ENCODE results near the gene RGS11.
"Not testable (repeated sequence)": the region's sequence is repeated elsewhere in the genome, so short reads cannot be mapped to it uniquely, and the experiment has no call there.

Gene RGS11

DNA sequence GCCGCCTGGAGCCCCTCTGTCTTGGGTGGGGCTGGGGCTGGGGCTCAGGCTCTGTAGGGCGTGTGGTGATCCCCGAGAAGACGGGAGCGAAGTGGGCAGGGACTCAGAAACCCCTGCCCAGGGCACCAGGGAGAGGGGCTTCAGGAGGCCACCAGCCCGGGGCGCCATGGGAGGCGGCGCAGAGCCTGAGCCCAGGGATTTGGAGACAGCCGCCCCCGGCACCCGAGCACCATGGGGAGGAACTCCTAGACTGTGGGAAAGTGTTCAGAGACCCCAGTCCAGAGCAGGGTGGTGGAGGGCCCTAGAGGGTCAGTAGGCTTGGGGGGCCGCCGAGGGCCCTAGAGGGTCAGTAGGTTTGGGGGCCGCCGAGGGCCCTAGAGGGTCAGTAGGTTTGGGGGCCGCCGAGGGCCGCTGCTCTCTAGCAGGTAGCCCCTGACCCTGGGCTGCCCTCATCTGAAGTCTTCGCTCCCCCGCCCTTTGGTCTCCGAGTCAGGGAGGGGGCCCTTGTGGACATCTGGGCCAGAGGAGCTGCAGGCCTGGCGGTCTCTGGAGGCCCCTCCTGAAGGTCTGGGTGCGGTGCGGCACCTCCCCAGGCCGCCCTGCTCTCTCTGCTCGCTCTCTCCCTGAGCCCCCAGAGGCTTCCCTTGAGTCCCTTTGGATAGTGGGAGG is 5.4 kb upstream of the RGS11 start:
- no peak for DNase-seq (ENCODE audit: low read depth, low spot score)

DNA sequence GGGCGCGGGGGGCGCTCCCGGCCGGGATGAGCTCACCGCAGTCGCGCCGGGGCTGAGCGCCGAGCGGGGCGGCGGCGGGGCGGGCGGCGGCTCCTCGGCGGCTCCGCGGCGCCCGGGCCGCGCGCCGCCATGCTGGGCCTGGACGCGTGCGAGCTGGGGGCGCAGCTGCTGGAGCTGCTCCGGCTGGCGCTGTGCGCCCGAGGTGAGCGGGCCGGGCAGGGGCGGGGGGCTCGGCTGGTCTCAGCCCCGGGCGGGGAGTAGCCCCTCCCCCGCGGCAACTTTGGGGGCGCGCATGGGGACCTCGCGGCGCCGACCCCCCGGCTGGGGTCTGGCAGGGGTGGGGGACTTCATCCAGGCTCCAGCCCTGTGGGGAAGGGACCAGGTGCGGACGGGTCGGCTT is 4.8 kb upstream of the RGS11 start, which contains the start of gene ARHGDIG:
TSS of gene ARHGDIG (plus strand) at position 40 of the 400 bp plus-strand sequence. CDS start at position 130, 90 bp downstream.
- no peak for DNase-seq (ENCODE audit: low read depth, low spot score)

DNA sequence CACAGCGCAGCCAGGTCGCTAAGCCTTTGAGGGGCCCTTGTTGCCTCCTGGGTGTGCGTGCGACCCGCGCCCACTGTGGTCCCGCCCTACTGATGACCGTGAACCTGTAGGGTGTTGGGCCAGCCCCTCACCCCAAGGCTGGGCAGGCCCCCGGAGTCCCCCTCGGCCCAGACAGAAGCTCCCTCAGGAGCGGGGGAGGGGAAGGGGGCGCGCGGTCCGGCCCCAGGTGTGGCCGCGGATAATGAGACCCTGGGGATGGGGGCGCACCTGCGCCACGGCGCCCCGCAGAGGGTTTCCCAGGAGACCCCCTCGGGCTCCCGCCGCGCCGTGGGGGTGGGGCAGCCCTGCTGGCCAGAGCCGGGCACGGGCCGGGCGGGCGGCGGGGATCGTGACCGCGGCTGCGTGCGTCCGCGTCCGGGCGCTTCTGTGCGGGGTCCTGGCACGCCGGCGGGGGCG is 4.3 kb upstream of the RGS11 start:
- no peak for DNase-seq (ENCODE audit: low read depth, low spot score)

DNA sequence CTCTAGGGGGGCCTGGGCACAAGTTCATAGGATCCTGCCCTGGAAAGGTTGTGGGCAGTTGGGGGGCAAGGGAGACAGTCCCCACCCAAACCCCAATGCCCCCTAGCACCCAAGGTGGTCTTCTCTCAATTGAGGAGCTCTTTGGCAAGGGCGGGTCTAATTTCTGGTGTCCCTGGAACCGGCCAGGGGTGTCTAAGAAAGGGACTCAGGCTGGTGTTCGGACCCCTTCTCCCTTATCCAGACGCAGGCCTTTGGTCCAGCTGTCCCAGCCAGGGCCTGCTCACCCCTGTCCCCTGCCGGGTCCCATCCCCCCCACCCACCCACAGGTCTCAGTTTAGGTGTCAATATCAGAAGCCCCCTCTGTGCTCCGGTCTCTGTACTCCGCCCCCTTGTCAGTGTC is 3.8 kb upstream of the RGS11 start:
- no peak for DNase-seq (ENCODE audit: low read depth, low spot score)

DNA sequence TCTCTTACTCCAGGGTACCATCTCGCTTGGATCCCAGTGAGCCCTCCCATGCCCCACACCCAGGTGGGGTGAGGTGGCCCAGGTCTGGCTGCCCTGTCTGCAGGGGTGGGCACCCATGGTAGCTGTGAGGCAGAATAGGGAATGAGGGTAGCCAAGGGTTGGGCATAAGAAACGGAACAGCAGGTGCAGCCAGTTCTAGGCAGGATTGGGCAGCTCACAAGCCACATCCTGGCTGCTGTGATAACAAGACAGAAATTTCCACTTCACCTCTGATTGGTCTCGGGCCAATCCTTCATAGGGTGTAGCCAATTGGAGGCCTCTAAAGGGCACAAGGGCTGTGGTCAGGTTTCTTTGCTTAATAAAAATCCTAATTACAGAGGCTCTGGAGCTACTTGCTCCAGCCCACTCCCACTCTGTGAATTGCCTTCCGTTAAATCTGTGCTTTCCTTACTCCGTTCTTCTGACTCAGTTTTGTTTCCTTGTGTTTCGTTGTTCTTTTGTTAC is 3.2 kb upstream of the RGS11 start:
- DNase-seq (ENCODE audit: low read depth, low spot score) = no peak

DNA sequence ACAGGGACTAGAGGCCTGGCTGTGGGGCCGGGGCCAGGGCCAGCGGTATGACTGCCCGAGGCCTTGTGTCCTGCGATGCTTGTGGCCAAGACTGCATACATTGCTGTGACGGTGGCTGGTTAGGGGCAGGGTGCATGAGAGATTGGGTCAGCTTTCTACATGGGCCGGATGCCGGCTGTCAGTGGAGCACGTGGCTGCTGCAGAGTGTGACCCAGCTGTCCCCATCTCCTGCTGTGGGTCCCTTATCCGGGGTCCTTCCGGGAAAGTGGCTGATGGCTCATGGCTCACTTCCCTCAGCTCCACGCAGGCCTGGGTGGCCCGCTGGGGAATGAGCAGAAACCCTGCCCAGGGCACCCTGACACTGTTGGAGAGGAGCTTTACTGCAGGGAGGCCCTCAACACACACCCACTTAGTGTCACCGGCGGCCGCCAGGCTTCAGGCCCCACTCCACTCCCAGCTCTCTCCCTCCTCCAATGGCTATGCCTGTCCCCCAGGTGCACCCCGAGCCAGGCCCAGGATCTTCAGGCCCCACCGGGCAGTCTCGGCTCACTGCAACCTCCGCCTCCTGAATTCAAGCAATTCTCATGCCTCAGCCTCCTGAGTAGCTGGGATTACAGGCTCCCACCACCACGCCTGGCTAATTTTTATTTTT is 808 bp upstream of the RGS11 start:
- no peak for DNase-seq (ENCODE audit: low read depth, low spot score)

DNA sequence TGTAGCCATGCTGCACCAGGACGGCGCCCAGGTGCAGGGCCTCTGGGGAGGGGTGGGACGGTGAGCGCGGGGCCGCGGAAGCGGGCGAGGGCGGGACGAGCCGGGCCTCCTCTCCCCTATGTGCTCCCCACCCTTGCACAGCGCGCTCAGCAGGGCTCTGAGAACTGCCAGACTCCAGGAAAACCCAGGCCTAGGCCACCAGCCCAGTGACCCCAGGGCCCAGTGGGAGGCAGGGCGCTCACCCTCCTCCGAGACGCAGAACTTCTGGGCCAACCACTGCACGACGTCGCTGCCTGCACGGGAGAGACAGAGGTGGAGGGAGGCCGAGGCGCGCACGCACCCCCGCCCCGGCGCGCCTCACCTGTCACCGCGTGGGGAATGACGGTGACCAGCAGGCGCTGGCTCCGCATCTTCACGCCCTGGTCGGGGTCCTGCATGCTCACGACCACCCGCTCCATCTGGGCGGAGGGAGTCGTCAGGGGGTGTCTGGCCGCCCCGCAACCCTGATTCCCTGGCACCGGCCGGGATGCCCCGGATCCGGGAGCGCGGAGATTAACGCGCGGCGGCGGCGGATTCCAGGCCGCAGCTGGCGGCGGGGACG is 603 bp downstream of the RGS11 start:
- DNase-seq (ENCODE audit: low read depth, low spot score) = no peak

DNA sequence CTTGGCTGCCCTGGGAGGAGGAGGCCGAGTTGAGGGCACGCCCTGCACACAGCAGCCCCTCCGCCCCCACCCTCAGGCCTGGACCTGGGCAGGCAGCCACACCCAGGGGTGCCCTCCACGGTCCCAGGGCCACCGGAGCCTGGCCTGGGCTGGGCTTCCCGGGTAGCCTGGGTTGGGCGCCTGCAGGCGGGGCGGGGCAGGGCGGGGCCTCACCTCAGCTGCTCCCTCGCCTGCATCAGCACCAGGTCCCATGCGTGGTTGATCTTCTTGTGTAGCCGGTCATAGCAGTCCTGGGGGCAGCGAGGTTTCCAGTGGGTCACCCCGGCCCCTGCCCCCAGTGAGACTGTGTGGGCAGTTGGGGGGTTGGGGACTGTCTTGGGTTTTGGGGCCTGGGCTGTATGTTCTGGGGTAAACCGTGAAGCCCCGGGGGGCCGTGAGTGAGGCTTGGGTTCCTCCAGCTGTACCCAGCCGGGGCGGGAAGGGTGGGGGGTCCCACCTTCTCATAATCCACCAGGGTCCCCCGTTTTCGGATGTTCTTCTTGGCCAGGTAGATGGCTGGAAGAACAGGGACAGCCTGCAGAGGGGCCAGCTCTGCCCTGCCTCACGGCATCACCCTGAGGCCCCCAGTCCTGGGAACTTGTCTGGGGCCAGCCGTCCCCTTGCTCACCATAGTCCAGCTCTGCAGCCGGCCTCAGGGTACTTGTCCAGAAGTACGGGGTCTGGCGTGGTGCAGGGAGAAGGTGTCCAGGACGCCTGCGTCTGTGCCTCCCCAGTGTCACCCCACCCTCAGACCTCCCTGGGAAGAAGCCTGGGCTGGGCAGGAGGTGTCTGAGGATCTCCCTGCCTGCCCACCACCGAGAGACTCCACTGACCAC is 2.0 kb downstream of the RGS11 start:
- no peak for DNase-seq (ENCODE audit: low read depth, low spot score)

DNA sequence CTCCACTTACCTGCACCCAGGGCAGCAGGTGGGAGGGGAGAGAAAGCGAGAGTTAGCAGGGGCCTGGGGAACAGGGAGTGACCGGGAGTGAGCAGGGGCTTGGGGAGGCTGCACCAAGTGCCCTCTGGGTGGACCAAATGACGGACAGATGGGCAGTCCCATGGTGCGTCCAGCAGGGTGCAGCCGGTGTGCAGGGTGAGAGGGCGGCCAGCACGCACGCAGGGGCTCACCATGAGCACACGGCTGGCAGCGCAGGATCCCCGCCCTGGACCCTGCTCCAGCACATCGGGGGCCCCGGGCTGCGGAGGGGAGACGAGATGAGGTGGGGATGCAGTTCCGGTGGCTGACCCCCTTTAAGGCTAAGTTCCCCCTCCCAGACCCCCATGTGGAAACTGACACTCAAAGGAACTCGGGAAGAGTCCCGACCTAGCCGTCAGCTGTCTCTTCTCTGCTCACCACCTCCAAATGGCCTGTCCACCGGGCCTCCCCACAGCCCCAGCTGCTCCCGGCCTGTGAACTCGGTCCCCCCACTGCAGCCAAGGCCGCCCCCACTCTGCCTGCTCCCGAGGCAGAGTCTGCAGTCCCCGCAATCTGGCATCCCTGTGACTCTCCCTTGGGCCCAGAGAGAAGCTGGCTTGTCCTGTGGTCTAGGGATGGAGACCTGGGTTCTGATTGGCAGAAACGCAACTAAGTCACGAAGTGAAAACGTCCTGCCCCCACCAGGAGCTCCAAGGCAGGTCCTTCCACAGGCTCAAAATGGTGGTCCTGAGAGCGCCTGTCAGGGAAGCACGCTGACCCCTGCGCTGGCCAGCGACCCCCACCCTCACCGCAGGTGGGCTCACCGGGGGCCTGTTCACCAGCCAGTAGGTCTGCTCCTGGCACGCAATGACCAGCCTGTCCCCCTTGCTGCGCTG is 2.9 kb downstream of the RGS11 start:
- DNase-seq (ENCODE audit: low read depth, low spot score) = no peak

DNA sequence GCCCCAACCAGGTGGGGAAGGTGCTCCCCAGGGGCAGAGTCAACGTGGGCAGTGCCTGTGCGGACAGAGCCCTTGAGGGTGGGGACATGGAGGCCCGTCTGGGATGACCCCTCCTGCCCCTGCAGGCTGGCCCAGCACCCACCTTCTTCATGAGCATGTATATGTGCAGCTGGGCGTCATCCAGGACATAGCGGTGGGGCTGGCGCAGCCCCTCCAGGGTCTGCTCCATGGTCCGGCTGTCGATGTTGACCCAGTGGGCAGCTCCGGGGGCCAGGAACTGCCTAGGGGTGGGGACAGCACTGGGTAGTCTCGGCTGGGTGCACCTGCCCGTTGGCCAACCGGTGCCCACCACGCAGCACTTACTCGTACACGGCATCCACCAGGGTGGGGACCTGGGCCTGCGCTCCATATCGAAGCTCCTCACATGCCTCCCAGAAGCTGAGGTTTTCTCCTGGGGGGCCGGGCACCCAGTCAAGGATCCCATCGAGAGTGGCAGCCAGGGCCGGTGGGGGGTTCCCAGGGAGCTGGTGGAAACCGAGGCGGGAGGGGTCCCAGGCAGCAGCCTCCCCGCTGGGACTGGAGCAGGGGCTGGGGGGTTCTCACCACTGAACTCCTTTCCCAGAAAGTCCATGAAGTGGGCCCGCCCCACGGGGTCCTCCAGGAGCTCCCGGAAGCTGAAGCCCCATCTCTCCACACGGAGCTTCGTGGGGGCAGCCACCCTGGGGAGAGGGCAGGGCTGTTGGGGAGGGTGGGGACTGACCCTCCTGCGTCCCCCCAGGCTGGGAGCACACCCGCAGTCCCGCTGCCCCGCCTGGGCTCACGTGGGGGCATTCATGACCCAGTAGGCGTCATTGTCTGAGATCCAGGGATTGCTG is 5.1 kb downstream of the RGS11 start:
- no peak for DNase-seq (ENCODE audit: low read depth, low spot score)

DNA sequence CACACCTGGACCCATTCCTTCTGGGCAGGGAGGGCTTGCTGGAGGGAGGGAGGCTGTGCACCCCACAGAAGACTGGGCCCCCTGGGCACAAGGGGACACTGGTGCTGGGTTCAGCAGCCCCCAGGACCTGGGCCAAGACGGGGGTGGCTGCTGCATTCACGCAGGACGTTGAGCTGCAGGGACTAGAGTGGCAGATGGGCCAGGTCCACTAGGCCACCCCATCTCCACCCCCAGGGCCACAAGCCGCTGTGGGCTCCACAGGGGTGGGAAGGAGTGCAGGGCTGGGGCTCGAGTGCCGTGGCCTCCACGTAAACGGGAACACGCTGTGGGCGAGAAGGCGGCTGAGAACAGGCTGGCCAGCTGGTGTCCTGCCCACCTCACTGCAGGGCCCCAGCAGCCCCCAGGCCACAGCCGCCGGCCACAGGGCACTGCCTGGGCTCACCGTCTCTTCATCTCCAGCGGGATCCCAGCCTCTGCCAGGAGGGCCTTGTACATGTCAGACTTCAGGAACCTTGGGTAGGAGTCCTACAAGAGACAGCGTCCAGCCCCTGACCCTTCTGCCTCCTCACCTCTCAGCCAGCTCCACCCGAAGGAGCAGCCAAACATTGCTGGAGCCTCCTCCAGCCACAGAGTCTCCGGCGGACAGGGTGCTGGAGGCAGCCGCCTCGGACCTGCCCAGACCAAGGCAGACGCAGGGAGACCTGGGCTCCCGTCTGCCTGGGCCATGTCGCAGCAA is 6.5 kb downstream of the RGS11 start:
- no peak for DNase-seq (ENCODE audit: low read depth, low spot score)

DNA sequence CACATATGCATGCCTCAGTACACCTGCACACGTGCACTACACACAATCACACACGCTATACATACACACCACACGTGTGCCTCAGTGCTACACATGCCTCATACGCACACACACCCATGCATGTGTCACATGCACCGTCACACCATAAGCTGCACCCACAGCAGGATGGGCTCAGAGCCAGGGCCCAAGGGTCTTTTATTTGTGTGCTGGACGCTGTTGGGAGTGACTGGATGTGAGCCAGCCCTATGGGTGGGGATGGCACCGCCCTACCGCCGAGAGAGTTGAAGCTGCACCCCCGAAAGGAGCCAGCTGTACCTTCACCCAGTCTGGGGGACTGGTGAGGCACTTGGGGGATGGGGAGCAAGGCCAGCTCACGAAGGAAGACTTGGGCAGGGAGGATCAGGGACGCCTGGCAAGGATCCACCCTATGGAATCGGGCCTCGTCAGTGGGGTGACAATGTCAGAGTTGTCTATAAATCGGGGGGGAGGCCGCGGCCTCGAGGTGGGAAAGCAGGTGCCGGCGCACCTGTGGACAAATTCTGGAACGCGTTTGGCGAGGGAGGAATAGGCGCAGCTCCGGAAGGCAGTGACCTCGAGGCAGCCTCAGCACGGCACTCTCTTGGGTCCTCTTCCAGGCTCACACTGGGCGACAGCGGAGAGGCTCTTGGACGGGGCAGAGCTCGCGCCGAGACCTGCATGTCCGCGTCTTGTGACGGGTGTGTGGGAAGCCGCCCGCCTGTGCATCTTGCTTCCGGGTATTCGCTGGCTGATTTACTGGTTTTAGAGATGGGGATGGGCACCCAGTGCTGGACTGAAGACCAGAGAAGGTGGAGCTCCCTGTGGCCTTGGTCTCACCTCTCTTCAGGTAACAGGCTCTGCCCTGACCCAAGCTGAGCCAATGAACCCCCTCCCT is 7.3 kb downstream of the RGS11 start:
- no peak for DNase-seq (ENCODE audit: low read depth, low spot score)

DNA sequence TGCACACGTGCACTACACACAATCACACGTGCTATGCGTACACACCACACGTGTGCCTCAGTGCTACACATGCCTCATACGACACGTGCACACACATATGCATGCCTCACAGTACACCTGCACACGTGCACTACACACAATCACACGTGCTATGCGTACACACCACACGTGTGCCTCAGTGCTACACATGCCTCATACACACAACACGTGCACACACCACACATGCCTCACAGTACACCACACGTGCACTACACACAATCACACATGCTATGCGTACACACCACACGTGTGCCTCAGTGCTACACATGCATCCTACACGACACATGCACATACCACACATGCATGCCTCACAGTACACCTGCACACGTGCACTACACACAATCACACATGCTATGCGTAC is 8.2 kb downstream of the RGS11 start:
- DNase-seq (ENCODE audit: low read depth, low spot score) = not testable (repeated sequence)

DNA sequence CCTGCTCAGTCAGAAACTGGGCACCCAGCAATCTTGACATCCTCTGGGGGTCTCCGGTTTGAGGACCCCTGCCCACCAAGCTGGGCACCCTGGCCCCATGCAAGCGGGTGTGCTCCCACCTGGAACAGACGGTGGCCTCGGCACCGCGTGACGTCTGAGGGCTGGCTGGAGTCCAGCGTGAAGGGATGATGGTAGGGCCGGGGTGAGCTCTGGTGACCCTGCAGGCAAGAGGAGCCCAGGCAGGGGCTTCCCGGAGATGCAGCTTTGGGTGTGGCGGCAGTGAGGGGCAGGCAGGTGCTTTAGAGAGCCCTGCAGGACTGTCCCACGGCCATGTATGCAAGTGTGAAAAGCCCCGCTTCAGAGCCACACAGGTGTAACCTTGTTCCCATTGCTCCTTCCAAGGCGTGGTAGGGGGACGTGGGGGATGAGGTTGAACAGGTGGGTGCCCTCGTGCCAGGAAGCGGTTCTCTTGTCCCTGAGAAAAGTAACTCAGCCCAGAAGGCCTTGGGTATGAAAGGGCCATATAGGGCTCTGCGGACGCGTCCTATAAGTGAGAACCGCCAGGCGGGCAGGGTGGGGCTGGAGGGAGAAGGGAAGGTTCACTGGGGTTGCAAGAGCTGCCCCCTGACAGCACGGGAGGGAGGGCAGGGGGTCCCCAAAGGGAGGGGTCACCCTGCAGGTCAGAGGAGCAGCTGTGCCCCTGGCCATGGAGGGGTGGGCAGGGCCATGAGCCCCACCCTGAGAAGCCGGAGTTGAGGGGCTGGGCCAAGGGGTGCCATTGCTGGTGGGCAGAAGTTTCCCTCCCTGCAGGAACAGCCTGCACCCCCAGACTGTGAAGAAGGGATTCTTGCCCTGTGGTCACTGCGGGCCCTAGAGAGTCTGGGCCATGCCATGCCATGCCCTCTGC is 9.2 kb downstream of the RGS11 start:
- no peak for DNase-seq (ENCODE audit: low read depth, low spot score)

DNA sequence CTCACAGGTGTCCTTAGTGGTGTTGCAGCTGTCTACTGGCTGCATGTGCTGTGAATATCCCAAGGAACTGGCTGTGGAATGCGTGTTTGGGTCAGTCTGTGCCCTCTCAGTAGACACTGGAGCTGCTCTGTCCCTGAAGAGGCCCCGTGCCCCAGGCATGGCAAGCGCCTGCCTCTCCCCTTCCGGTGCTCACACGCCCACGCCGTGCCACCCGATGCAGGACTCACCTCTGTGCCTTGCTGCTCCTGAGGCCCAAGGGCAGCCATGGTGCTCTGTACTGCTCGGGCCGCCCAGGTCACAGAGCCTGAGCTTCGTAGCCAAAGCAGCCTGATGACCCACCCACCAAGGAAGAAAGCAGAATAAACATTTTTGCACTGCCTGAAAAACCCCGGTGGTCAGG is 10.0 kb downstream of the RGS11 start:
- no peak for DNase-seq (ENCODE audit: low read depth, low spot score)

DNA sequence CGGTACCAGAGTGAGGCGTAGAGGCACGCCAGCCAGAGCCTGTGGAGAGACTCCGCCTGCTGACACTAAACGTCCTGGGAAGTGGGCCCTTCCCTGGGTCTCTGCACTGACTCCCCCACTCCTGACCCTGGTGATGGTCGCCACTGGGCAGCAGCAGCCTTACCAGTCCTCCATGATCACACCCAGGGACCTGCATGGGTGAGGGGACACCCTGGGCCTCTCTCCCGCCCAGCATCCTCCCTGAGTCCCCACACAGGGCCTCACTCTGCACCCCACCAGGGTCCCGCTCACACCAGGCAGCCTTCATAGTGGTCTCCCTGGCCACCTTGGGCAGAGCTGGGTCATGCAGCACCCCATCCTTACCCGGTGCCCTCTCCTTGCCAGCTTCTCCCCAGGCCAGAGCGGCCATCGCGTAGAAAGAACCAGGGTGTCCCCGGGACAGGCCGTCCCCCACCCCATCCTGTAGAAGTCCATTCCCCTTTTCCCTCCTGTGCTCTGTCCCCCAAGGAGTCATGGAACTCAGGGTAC is 10.7 kb downstream of the RGS11 start:
- no peak for DNase-seq (ENCODE audit: low read depth, low spot score)

Data from ELF-1 (cell line).